ENCODE measurements around the gene SPINT1. TPM values are rescaled to one million over a fixed set of nuclear protein-coding genes. Genes with fewer than 3 reads are reported as not detected.

Gene SPINT1
- total RNA-seq, 1 donor from 2014 or later: 1.6 TPM

- DNase-seq (ENCODE audit: low spot score) (no peak), ATAC-seq (peak; percentile 50)
Observed at GRCh38 chr15:40828447-40829036, 15.3 kb upstream of the SPINT1 start, which contains the start of gene PPP1R14D. Gene PPP1R14D, minus strand, starts transcription at chr15:40828708. Its CDS starts 67 bp downstream, at chr15:40828641.

- DNase-seq (ENCODE audit: low spot score): no peak
- no peak for ATAC-seq
Observed at GRCh38 chr15:40829115-40829514, 14.7 kb upstream of the SPINT1 start.

GRCh38 chr15:40830884-40831283 is 13.0 kb upstream of the SPINT1 start:
- no peak for ATAC-seq

GRCh38 chr15:40831861-40832260 is 12.0 kb upstream of the SPINT1 start:
- ATAC-seq (no peak), DNase-seq (ENCODE audit: low spot score) (no peak)

More at GRCh38 chr15:40830884-40831283, 13.0 kb upstream of the SPINT1 start:
- DNase-seq (ENCODE audit: low spot score): no peak

- DNase-seq (ENCODE audit: low spot score) (no peak), ATAC-seq (no peak)
Observed at GRCh38 chr15:40832903-40833302, 10.9 kb upstream of the SPINT1 start.

- DNase-seq (ENCODE audit: low spot score) (no peak), ATAC-seq (no peak)
Observed at GRCh38 chr15:40836020-40836419, 7.8 kb upstream of the SPINT1 start.

- DNase-seq (ENCODE audit: low spot score) (no peak), ATAC-seq (no peak)
Observed at GRCh38 chr15:40838756-40839155, 5.1 kb upstream of the SPINT1 start.

- ATAC-seq: no peak
- no peak for DNase-seq (ENCODE audit: low spot score)
Observed at GRCh38 chr15:40841741-40842140, 2.1 kb upstream of the SPINT1 start.

- DNase-seq (ENCODE audit: low spot score) (no peak), ATAC-seq (no peak)
Observed at GRCh38 chr15:40843261-40843884, 475 bp upstream of the SPINT1 start.

- ATAC-seq (no peak), DNase-seq (ENCODE audit: low spot score) (no peak)
Observed at GRCh38 chr15:40844696-40845030, 815 bp downstream of the SPINT1 start.

- DNase-seq (ENCODE audit: low spot score) (no peak), ATAC-seq (no peak)
Observed at GRCh38 chr15:40845036-40845435, 1.2 kb downstream of the SPINT1 start.

GRCh38 chr15:40845511-40846284 is 1.9 kb downstream of the SPINT1 start:
- ATAC-seq (peak; percentile 35), DNase-seq (ENCODE audit: low spot score) (no peak)

- no peak for DNase-seq (ENCODE audit: low spot score)
- ATAC-seq: no peak
Observed at GRCh38 chr15:40846841-40847222, 3.0 kb downstream of the SPINT1 start.

GRCh38 chr15:40847223-40847961 is 3.5 kb downstream of the SPINT1 start:
- ATAC-seq (peak; percentile 72), DNase-seq (ENCODE audit: low spot score) (no peak)

GRCh38 chr15:40850576-40851112 is 6.8 kb downstream of the SPINT1 start:
- ATAC-seq: peak; percentile 29
- DNase-seq (ENCODE audit: low spot score): no peak

- ATAC-seq: no peak
- no peak for DNase-seq (ENCODE audit: low spot score)
Observed at GRCh38 chr15:40852529-40852928, 8.7 kb downstream of the SPINT1 start.

- ATAC-seq (no peak), DNase-seq (ENCODE audit: low spot score) (no peak)
Observed at GRCh38 chr15:40853241-40853890, 9.5 kb downstream of the SPINT1 start.

- ATAC-seq: no peak
- DNase-seq (ENCODE audit: low spot score): no peak
Observed at GRCh38 chr15:40854161-40854560, 10.3 kb downstream of the SPINT1 start.

- ATAC-seq (no peak), DNase-seq (ENCODE audit: low spot score) (no peak)
Observed at GRCh38 chr15:40855706-40856234, 11.9 kb downstream of the SPINT1 start.

- ATAC-seq (no peak), DNase-seq (ENCODE audit: low spot score) (no peak)
Observed at GRCh38 chr15:40856746-40857145, 12.9 kb downstream of the SPINT1 start.
